Measurements from ENCODE around the gene ANTXR1. TPM values are rescaled to one million over a fixed set of nuclear protein-coding genes. Genes with fewer than 3 reads are reported as not detected.

Gene ANTXR1
- total RNA-seq, 1 donor from 2014 or later = 54.3 TPM

DNA sequence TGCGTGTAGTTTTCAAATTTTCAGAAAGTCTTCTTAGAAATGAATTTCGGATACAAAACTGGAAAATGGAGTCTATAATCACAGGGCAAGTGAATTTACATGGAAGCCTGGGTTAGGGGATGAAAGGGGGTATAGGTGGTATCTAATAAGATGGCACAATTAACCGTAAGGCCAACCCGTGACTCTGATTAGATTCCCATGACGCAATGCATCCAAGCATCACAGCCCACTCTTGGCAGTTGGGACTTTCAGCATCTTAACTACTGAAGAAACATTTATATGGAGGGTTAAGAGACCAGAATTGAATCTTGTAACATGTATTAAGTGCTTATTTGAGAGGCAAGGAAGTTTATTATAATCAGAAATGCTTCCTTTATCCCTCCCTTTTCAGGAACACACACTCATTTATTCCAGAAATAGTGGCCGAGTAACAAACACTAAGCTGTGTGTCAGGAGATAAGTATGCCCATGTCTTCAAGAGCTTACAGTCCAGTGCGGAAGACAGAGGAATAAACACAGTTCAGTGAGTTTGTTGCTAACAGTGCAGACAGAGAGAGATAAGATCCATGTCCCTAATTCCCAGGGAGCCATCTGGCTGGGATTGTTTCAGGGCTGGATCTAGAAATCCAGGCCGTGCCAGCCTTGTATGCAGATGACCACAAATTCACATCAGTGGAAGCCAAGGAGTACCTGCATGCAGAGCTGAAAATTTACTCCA, 151.2 kb downstream of the ANTXR1 start:
- TF ChIP-seq, protein P1, sequence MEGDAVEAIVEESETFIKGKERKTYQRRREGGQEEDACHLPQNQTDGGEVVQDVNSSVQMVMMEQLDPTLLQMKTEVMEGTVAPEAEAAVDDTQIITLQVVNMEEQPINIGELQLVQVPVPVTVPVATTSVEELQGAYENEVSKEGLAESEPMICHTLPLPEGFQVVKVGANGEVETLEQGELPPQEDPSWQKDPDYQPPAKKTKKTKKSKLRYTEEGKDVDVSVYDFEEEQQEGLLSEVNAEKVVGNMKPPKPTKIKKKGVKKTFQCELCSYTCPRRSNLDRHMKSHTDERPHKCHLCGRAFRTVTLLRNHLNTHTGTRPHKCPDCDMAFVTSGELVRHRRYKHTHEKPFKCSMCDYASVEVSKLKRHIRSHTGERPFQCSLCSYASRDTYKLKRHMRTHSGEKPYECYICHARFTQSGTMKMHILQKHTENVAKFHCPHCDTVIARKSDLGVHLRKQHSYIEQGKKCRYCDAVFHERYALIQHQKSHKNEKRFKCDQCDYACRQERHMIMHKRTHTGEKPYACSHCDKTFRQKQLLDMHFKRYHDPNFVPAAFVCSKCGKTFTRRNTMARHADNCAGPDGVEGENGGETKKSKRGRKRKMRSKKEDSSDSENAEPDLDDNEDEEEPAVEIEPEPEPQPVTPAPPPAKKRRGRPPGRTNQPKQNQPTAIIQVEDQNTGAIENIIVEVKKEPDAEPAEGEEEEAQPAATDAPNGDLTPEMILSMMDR (IDR thresholded peaks at IDR 0.05) = no peak
- no peaks in the 10 kb centered on the region for H3K36me3 ChIP-seq
- DNase-seq (no peak), ATAC-seq (peak in 1 of 2 donors; percentile 49)
- intact Hi-C loops (cut with DNase I) = no loop called here
- H3K4me1 ChIP-seq = peaks cover 49% of the 10 kb centered on the region
- H3K27ac ChIP-seq = peak overlapping the region; percentile 15
- H3K27me3 ChIP-seq (ENCODE audit: low read depth) = no peaks in the 10 kb centered on the region
- H3K4me3 ChIP-seq = no peak overlapping the region
- H3K9me3 ChIP-seq = no peaks in the 10 kb centered on the region

DNA sequence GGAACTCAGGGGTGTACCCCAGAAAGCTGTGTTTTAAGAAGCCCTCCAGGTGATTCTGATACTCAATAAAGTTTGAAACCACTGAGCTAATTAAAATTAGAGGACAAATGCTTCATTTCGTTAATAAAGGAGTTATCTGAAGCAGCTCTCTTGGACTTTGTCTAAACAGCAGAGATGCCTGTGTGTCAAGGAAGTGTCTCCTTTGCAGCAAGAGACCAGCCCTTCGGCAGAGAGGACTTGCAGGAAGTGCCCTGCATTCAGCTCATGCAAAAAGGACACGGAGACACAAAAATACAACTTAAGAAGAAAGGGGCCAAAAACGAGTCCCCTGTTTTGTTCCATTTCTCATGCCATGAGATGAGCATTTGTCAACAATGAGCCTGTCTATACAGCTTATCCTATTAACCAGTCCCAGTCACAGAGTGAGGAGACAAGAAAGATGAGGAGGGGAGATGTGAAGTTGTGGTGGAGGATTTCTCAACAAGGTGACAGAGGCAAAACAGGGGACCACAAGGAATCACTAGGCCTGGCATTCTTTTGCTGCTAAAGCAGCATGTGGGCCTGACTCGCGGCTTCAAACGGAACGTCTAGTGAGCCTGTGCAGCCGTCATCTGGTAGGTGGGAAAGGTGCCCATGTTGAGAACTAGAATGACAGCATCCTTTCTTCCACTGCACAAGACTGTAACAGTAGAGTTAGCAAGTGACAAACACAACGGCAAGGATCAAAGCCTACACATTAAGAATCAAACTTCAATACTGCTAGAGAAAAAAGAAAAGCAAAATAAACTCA, 152.3 kb downstream of the ANTXR1 start:
- peaks cover 57% of the 10 kb centered on the region for H3K4me1 ChIP-seq
- intact Hi-C loops (cut with DNase I) = no loop called here
- no peak for ATAC-seq
- no peaks in the 10 kb centered on the region for H3K27me3 ChIP-seq (ENCODE audit: low read depth)
- TF ChIP-seq, protein P1 (IDR thresholded peaks at IDR 0.05) = no peak
- no peaks in the 10 kb centered on the region for H3K36me3 ChIP-seq
- H3K4me3 ChIP-seq = no peak overlapping the region
- no peaks in the 10 kb centered on the region for H3K9me3 ChIP-seq
- H3K27ac ChIP-seq = peak overlapping the region; percentile 15
- DNase-seq = no peak

DNA sequence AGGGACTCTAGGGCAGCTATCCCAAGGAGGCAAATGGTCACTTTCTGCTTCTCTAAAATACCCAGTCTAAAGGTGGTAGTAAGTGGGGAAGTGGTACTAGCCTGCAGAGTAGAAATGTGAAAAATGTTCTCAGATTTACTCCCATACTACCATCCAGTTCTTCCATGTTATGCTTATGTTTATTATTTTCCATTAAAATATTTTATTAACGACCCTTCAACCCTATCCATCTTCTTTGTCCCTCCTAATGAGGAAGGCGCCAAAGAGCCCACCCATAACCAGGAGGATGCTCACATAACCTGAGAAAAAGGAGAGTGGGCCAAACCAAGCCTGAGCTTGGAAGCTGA, 153.5 kb downstream of the ANTXR1 start:
- H3K4me3 ChIP-seq = no peak overlapping the region
- H3K36me3 ChIP-seq = no peaks in the 10 kb centered on the region
- no peaks in the 10 kb centered on the region for H3K27me3 ChIP-seq (ENCODE audit: low read depth)
- ATAC-seq (no peak), DNase-seq (no peak)
- no peaks in the 10 kb centered on the region for H3K9me3 ChIP-seq
- no peak overlapping the region for H3K27ac ChIP-seq
- intact Hi-C loops (cut with DNase I) = no loop called here
- TF ChIP-seq, protein P1 (IDR thresholded peaks at IDR 0.05) = no peak
- H3K4me1 ChIP-seq = peaks cover 68% of the 10 kb centered on the region

DNA sequence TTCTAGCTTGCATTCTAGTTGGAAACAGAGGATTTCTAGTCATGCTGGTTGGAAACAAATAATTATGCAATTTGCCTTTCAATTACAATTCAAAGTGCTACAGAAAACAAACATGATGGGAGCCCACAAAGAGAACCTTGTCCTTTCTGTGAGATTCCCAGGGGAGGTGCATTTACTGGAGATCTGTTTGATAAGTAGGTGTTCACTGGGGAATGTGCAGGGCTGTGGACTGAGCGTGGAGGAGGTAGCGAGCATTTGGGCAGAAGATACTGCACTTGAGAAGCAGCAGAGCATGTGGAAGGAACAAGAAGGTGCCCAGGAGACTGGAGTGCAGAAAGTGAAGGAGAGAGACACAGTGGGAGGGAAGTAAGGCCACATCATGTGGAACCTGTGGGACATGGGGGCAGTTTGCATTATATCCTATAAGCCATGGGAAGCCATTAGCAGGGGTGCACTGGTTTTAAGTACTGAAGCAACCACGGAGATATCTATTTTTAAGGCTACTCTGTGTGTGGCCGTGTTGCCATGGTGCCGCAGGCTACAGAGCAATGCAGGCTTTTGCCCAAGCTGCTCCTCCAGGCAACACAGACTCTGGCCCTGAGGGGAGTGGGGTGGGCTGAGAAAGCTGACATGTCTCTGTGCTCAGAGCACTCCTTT, 154.0 kb downstream of the ANTXR1 start:
- H3K4me3 ChIP-seq = no peak overlapping the region
- TF ChIP-seq, protein P1 (IDR thresholded peaks at IDR 0.05) = no peak
- DNase-seq (no peak), ATAC-seq (peak in 1 of 2 donors; percentile 25)
- H3K9me3 ChIP-seq = no peaks in the 10 kb centered on the region
- H3K27me3 ChIP-seq (ENCODE audit: low read depth) = no peaks in the 10 kb centered on the region
- H3K36me3 ChIP-seq = no peaks in the 10 kb centered on the region
- peaks cover 65% of the 10 kb centered on the region for H3K4me1 ChIP-seq
- no peak overlapping the region for H3K27ac ChIP-seq
- intact Hi-C loops (cut with DNase I) = no loop called here

DNA sequence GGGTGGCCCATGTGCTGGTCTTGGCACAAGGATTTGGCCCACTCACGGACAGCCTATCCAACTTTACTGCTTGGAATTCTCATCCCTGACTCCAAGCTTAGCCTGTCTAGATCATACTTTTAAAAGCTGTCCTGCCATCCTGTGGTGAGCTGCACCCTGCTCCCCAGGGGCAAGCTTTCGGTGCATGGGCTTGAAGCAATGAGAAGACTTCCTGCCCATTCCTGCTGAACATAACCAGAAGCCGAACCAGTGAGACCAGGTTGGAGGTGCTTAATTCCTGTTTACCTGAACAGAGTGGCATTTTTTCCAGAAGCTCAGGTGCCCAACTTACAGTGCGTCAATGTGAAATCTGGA, 154.5 kb downstream of the ANTXR1 start:
- intact Hi-C loops (cut with DNase I) = no loop called here

More for the DNA sequence above, 154.5 kb downstream of the ANTXR1 start:
- H3K36me3 ChIP-seq = no peaks in the 10 kb centered on the region
- H3K27ac ChIP-seq = no peak overlapping the region
- H3K9me3 ChIP-seq = no peaks in the 10 kb centered on the region
- H3K27me3 ChIP-seq (ENCODE audit: low read depth) = no peaks in the 10 kb centered on the region
- TF ChIP-seq, protein P1 (IDR thresholded peaks at IDR 0.05) = no peak
- no peak for DNase-seq
- peaks cover 60% of the 10 kb centered on the region for H3K4me1 ChIP-seq
- H3K4me3 ChIP-seq = no peak overlapping the region
- ATAC-seq = no peak

Data from lower lobe of right lung (tissue), 2 donors.